ENCODE results near the gene CMKLR1.

The CMKLR1 gene

DNA sequence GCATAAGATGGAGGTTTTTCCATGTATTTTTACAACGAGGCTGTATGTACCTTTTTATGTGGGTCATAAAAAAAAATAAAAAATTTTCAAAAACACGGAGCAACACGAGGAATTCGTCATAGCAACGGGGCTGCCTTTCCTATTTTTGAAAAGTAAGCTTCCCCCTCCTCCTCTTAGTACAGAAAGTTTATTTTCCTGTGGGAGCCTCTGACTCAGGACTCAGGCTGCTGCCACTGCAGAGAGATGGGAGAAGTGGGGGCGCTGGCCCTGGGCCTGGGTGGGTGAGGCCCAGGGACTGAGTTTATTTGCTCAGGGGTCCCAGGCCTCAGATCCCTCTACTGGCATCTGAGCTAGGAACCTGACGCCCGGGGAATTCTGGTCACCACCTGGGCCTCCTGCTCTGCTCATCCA is 10.2 kb upstream of the CMKLR1 start:
- ChIA-PET CTCF (no interaction called here), POLR2A (no interaction called here)
- DNase-seq (ENCODE audit: low read depth, low spot score), result no peak
- H3K4me3 ChIP-seq (ENCODE audit: low read depth, low read length), result no peak overlapping the region
- TF ChIP-seq, protein P1, sequence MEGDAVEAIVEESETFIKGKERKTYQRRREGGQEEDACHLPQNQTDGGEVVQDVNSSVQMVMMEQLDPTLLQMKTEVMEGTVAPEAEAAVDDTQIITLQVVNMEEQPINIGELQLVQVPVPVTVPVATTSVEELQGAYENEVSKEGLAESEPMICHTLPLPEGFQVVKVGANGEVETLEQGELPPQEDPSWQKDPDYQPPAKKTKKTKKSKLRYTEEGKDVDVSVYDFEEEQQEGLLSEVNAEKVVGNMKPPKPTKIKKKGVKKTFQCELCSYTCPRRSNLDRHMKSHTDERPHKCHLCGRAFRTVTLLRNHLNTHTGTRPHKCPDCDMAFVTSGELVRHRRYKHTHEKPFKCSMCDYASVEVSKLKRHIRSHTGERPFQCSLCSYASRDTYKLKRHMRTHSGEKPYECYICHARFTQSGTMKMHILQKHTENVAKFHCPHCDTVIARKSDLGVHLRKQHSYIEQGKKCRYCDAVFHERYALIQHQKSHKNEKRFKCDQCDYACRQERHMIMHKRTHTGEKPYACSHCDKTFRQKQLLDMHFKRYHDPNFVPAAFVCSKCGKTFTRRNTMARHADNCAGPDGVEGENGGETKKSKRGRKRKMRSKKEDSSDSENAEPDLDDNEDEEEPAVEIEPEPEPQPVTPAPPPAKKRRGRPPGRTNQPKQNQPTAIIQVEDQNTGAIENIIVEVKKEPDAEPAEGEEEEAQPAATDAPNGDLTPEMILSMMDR (IDR thresholded peaks at IDR 0.05; ENCODE audit: insufficient read depth, low read length, missing control alignments), result no peak

DNA sequence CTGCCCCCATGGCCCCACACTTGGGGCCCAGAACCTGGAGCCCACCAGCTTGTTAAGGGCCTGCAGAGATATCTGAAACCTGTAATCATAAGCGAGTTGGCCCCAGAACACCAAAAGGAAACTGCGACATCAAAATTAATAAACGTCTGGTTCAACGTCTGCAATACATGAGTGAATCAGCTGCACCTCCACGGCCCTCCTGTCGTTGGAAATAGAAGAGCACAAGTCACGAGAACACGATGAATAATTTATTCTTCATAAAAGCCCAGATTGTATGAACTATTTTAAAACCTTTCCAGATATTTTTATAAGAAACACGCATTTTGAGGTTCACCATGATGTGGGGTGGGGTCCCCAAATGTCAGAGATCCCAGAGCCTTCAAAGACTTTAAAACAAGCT is 9.7 kb upstream of the CMKLR1 start:
- no peak for DNase-seq (ENCODE audit: low read depth, low spot score)
- H3K4me3 ChIP-seq (ENCODE audit: low read depth, low read length), result no peak overlapping the region
- CTCF ChIA-PET, result no interaction called here
- TF ChIP-seq, protein P1 (IDR thresholded peaks at IDR 0.05; ENCODE audit: insufficient read depth, low read length, missing control alignments), result no peak
- POLR2A ChIA-PET, result no interaction called here

DNA sequence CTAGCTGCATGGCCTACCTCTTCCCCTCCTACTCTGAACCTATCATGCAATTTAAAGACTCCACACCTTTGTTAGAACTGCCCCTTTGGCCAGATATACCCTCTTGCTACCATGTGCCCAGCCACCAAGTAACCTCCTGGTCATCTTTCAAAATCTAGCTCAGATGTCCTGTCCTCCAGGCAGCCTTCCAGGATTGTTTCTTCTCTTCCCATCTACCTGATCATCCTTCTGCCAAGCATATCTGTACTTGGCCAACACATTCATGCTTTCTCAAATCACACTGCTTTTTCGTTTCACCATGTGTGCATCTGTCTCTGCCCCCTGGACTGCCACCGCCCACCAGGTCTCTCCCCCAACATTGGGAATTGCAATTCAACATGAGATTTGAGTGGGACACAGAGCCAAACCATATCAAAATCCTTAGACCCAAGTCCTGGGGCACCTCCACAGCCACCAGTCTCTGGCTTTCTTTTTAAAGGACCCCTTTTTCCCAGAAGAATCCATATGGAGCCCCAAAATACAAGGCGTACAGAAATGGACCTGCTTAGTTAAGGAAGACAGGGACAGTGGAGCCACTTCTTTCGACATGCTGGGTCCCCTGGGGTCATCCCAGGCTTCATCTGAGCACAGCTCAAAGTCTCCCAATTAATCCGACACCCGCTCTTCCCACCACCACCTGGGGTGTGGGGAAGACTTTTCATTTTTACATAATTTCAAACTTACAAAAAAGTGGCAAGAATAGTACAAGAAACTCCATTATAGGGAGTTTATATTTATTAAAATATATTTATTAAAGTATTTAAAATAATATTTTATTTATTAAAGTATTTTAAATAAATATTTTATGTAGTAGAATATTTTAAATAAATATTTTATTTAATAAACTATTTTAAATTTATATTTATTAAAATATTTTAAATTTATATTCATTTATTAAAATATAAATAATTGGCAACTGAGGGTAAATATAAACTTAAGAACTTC is 7.9 kb upstream of the CMKLR1 start:
- H3K4me3 ChIP-seq (ENCODE audit: low read depth, low read length), result no peak overlapping the region
- no peak for DNase-seq (ENCODE audit: low read depth, low spot score)
- TF ChIP-seq, protein P1 (IDR thresholded peaks at IDR 0.05; ENCODE audit: insufficient read depth, low read length, missing control alignments), result no peak
- POLR2A ChIA-PET, result no interaction called here
- CTCF ChIA-PET, result no interaction called here

DNA sequence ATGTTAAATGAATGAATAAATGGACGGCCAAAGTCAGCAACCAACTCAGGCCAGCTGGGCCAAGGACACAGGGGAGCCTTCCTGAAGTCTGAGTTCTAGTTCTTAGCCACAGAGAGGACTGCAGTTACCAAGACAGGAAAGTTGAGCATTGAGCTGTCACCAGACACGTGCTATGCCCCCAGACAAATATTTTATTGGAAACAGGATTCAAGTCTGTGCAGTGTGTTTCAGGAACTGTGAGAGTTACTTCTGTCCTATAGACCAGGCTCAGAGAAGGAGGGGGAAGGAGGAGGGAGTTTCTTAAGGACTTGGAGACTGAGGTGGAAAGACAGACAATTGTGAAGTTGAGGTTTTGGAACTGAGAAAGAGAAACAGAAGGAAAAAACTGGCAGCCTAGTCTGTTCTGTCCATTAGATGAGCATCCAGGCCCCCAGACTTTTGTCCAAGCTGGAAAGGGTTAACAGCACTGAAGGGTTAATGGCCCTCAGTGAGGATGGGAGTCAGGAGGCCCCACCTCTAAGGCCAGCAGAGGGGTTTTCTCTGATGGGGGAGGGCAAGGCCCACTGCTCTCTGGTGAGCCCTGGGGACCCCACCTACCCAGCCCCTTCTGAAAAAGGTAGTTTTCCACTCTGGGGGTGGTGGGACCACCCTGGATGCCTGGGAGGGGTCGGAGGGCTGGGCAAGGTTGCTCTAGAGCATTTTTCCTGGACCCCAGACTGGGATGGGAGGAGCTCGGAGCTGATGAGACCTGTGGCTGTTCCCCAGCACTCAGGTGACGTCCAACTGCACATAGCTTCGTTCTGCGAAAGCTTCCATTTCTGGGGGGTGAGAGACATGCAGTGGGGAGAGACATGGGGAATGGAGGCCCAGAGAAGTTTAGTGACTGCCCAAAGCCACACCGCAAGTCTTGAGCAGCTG is 6.9 kb upstream of the CMKLR1 start:
- POLR2A ChIA-PET, result no interaction called here
- CTCF ChIA-PET, result no interaction called here
- H3K4me3 ChIP-seq (ENCODE audit: low read depth, low read length), result no peak overlapping the region
- DNase-seq (ENCODE audit: low read depth, low spot score), result no peak
- TF ChIP-seq, protein P1 (IDR thresholded peaks at IDR 0.05; ENCODE audit: insufficient read depth, low read length, missing control alignments), result no peak

DNA sequence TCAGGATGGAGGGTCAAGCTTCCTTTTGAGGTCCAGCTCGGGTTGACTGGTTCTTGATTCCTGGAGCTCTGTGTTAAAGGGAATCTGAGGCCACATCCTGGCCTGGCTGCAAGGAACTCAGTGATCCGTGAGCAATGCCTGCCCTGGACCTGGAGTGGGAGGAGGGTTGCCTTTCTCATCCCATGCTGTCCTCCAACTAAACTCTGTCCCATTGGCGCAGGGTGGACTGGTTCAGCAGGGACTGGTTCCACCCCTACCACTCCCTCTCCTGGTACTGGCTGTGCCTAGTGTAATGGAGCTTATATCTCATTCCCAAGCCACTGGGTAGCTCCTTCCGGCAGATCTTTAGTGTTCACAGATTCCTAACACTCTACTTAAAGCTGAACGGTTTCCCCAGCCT is 3.9 kb upstream of the CMKLR1 start:
- TF ChIP-seq, protein P1 (IDR thresholded peaks at IDR 0.05; ENCODE audit: insufficient read depth, low read length, missing control alignments), result no peak
- DNase-seq (ENCODE audit: low read depth, low spot score), result no peak
- H3K4me3 ChIP-seq (ENCODE audit: low read depth, low read length), result no peak overlapping the region
- POLR2A ChIA-PET, result no interaction called here
- CTCF ChIA-PET, result interaction anchor here (0.6 kb wide), 1 partner anchor 10 kb away, joined by 3 read pairs; no protein-coding TSS in a partner anchor
